C4-2B (cell line): ENCODE measurements around the gene TRAPPC10.

Source experiments
- ZFX ChIP-seq: fragments of 450-650 bp; IDR thresholded peaks from 2 replicates; pipeline ENCODE4 v1.6.1; 2017
- TF ChIP-seq, protein P1 (sequence below): fragments of 450-650 bp; conservative IDR thresholded peaks from 2 replicates; pipeline ENCODE4 v1.5.1; 2017; ENCODE audit warnings: mild to moderate bottlenecking

DNA sequence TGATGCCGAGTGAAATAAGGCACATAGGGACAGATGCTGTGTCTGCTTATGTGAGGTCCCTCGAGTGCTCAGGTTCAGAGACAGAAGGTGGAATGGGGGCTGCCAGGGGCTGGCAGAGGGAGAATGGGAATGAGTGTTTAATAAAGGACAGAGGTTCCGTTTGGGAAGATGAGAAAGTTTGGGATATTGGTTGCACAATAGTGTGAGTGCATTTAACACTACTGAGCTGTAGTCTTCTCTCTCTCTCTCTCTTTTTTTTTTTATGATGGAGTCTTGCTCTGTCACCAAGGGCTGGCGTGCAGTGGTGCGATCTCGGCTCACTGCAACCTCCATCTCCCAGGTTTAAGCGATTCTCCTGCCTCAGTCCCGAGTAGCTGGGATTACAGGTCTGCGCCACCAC is 44.9 kb downstream of the TRAPPC10 start:
- TF ChIP-seq, protein P1, sequence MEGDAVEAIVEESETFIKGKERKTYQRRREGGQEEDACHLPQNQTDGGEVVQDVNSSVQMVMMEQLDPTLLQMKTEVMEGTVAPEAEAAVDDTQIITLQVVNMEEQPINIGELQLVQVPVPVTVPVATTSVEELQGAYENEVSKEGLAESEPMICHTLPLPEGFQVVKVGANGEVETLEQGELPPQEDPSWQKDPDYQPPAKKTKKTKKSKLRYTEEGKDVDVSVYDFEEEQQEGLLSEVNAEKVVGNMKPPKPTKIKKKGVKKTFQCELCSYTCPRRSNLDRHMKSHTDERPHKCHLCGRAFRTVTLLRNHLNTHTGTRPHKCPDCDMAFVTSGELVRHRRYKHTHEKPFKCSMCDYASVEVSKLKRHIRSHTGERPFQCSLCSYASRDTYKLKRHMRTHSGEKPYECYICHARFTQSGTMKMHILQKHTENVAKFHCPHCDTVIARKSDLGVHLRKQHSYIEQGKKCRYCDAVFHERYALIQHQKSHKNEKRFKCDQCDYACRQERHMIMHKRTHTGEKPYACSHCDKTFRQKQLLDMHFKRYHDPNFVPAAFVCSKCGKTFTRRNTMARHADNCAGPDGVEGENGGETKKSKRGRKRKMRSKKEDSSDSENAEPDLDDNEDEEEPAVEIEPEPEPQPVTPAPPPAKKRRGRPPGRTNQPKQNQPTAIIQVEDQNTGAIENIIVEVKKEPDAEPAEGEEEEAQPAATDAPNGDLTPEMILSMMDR, result no peak
- TF ChIP-seq ZFX, result no peak
